ENCODE data around the gene ST3GAL3.

GRCh38 chr1:43962324-43962723 lies 255.0 kb downstream of the ST3GAL3 start:
- TF ChIP-seq EZH2 (IDR thresholded peaks at IDR 0.05) (no peak), POLR2AphosphoS5 (IDR thresholded peaks at IDR 0.05; ENCODE audit: borderline replicate concordance, low read depth, low read length) (no peak), FOXP2 (optimal IDR thresholded peaks at IDR 0.05; ENCODE audit: control extremely low read depth, extremely low read length, insufficient read depth) (no peak)
